ENCODE data around the gene LRRC66. TPM values are rescaled to one million over a fixed set of nuclear protein-coding genes. Genes with fewer than 3 reads are reported as not detected.

The LRRC66 gene
- total RNA-seq, 2 donors from 2014 or later: 0.08 TPM; not detected in 1

- peak; percentile 64 for DNase-seq (ENCODE audit: low spot score)
- peak within 1 kb of the TSS; percentile 76 to 82 for H3K4me3 ChIP-seq
Observed at GRCh38 chr4:52038103-52038912, 18.1 kb upstream of the LRRC66 start, which contains the start of gene SGCB. Gene SGCB (minus strand): TSS chr4:52038299. CDS start chr4:52038259, 40 bp downstream.

GRCh38 chr4:52037689-52038102, 17.5 kb upstream of the LRRC66 start:
- H3K4me1 ChIP-seq: peaks cover 0 to 29% of the 10 kb centered on the region in 2 donors
- DNase-seq (ENCODE audit: low spot score): no peak
- no peaks in the 10 kb centered on the region for H3K9me3 ChIP-seq
- H3K36me3 ChIP-seq: no peaks in the 10 kb centered on the region
- TF ChIP-seq CTCF (IDR thresholded peaks at IDR 0.05): no peak
- H3K27ac ChIP-seq: peak overlapping the region; percentile 81 to 85
- peak overlapping the region; percentile 76 to 82 for H3K4me3 ChIP-seq
- H3K27me3 ChIP-seq: no peaks in the 10 kb centered on the region

More at GRCh38 chr4:52038103-52038912, 18.1 kb upstream of the LRRC66 start, which contains the start of gene SGCB:
- Histone ChIP-seq H3K9me3 (no peaks in the 10 kb centered on the region), H3K4me1 (peaks cover 0 to 29% of the 10 kb centered on the region in 2 donors), H3K36me3 (no peaks in the 10 kb centered on the region), H3K27ac (peak within 1 kb of the TSS; percentile 81 to 85), H3K27me3 (no peaks in the 10 kb centered on the region)
- TF ChIP-seq CTCF (IDR thresholded peaks at IDR 0.05): no peak

- H3K9me3 ChIP-seq: no peaks in the 10 kb centered on the region
- no peaks in the 10 kb centered on the region for H3K27me3 ChIP-seq
- peaks cover 0 to 29% of the 10 kb centered on the region in 2 donors for H3K4me1 ChIP-seq
- H3K27ac ChIP-seq: peak overlapping the region; percentile 81 to 85
- peak overlapping the region; percentile 76 to 82 for H3K4me3 ChIP-seq
- DNase-seq (ENCODE audit: low spot score): no peak
- no peaks in the 10 kb centered on the region for H3K36me3 ChIP-seq
- TF ChIP-seq CTCF (IDR thresholded peaks at IDR 0.05): no peak
Observed at GRCh38 chr4:52036886-52037530, 16.8 kb upstream of the LRRC66 start.

GRCh38 chr4:52035190-52035589, 15.0 kb upstream of the LRRC66 start:
- Histone ChIP-seq H3K9me3 (no peaks in the 10 kb centered on the region), H3K27ac (no peak overlapping the region), H3K36me3 (peaks cover 6% of the 10 kb centered on the region), H3K4me3 (no peak overlapping the region), H3K27me3 (no peaks in the 10 kb centered on the region), H3K4me1 (peaks cover 0 to 29% of the 10 kb centered on the region in 2 donors)
- DNase-seq (ENCODE audit: low spot score): no peak
- TF ChIP-seq CTCF (IDR thresholded peaks at IDR 0.05): no peak

GRCh38 chr4:52032005-52032404, 11.8 kb upstream of the LRRC66 start:
- no peaks in the 10 kb centered on the region for H3K27me3 ChIP-seq
- H3K4me3 ChIP-seq: no peak overlapping the region
- peaks cover 26% of the 10 kb centered on the region for H3K36me3 ChIP-seq
- no peak for DNase-seq (ENCODE audit: low spot score)
- H3K9me3 ChIP-seq: no peaks in the 10 kb centered on the region
- H3K27ac ChIP-seq: no peak overlapping the region
- H3K4me1 ChIP-seq: peaks cover 0 to 19% of the 10 kb centered on the region in 2 donors
- TF ChIP-seq CTCF (IDR thresholded peaks at IDR 0.05): no peak
